Stimulated activated CD8-positive, alpha-beta memory T cell treated with anti-CD3 and anti-CD28 coated beads, Interleukin-15, amount 100 ng/mL, for 48 hours (primary cell): ENCODE data around the gene ANKS1A.

Source experiments
- DNase-seq, 2 donors: peaks; one replicate each; pipeline ENCODE4 v3.0.0-alpha.2; 2020; ENCODE audit warnings: low read depth in 2 of 2

ANKS1A gene

DNA sequence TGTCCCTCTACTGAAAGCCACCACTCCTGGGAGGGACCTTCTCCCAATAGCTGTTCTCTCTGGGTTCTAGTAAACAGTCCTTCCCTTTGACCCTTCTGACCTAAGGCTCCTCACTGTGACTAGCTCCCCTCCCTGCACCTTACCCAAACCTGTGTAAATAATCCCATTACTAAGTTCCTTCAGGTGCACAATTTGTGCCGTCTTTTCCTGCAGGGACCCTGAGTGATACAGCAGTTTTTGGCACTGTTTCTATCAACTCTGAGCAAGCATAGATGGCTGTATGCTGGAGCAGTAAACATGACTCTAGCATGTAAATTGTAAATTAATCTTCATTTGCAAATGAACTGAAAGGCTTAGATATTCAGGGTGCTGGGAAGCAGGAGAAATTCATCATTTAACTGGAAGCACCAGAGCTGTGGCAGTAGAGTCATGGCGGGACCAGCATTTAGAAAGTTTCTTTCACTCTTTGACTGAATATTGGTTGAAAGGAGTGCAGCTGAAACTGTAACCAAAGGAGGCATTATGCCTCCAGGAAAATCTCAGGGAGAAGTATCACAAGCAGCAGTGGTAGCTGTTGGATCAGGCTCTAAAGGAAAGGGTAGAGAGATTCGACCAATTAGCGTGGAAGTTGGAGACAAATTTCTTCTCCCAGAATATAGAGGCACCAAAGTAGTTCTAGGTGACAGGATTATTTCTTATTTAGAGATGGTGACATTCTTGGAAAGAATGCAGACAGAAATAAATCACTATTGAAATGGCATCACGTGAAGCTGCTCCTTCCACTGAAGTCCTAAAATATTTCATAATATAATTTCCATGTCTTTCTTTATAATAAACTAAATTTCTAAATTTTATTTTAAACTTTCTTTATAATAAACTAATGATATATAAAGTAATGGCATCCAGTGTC lies 134.3 kb downstream of the ANKS1A start:
- no peak for DNase-seq

DNA sequence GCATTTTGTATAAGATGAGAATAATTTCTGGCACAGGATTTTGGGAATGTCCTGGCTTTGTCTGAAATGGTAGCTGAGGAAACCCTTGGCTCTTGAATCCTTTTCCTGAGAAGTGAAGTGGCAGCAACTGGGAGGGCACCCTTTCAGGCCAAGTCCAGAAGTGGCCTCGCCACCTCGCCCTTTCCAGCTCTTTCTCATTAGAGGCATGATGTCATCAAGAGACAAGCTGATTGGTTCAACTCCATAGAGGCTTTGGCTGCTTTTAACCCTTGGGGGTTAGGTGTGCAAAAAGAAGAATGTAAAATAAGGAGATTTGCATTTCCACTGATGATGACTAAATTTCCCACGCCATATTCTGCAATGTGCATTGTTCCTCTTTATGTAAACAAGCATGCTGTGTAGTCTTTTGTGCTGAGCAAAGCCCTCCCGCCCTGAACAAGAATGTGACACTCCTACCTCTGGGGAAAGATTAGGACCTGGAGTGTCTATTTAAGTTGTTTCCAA lies 135.5 kb downstream of the ANKS1A start:
- no peak for DNase-seq

DNA sequence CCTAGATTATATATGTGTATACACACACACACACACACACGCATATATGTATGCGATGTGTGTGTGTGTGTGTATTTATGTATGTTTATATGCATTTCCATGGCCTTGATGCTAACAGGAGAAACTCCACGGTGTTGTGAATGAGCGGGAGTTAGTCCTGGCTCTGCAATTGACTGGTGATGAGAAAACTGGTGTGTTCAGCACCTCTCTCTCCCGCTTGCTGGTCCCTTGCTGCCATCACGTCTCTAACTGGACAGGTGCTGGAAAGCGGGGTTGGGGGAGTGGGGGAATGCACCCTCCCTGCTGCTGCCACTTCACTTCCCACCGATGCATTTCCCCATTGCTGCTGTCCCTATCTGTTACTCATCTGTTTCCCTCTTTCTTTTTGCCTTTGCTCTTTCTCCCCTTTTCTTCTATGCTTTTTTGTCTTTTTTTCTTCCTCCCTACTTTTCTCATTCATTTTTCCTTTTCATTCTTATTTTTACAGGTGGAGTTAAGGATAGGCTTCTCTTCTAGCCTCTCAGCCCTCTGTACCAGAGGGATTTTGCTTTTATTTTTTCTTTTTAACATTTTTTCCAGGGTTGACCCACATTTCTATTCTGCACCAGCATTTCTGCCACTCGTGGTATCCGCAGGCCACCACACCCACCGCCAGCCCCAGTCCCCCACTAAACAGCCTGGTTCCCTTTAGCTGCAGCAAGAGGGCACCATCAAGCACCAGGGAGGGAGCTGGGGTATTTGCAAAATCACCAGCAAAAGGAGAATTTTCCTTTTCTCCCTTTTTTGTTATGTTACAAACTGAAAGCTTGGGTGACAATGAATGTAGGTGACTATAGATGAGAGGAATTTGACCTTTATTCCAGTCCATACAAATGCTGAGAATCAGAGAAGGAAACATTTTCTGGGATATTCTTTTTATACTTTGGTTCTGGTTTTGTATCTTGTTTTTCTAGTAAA lies 136.5 kb downstream of the ANKS1A start:
- DNase-seq, result no peak

DNA sequence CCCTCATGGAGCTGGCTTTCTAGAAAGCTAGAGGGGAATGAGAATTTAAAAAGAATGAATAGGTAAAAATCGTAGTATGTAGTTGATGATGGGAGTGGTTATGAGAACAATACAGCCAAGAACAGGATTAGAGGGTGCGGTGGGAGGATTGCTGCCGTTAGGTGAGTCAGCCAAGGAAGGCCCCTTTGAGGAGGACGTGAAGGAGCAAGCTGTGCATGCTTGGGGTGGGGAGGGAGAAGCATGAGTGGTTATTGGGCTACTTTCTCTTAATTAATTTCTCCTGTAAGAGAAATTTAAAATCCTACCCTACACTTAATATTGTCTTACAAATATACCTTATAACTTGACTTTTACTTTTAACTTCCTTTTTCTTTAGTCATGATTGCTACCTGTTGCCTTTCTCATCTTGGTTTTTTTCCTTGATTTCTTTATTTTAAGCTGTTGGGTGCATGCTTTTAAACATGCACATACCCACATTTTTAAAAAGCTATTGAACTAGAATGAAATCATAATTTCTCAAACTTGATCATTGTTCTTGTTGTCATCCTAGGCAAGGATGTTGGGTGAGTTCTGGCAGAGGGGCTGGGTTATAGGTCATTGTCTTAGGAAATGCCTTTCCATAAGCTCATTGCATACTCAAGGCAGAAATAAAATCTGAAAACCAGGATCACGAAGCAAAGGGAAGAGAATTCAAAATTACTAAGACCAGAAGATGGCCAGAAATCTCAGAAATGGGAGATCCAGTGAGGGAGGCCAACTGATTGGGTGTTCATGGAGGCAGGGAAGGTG lies 137.6 kb downstream of the ANKS1A start:
- no peak for DNase-seq

DNA sequence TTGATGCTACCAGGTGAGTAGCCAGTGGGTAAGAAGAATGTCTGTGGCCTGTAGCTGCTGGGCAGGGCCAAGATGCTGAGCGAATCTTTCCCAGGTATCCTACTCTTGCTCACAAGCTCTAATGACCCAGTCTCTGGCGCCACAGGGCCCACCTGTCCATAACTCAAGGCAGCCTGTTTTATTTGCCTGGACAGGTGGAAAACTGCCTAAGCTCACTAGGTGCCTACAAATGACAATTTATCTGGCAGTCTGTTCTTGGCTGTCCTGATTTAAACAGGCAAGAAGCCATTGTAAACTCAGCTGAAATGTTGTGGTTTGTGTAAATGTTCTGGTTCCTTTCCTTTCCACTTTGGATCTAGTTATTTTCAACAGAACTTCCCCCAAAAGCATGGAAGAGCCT lies 138.8 kb downstream of the ANKS1A start:
- no peak for DNase-seq

DNA sequence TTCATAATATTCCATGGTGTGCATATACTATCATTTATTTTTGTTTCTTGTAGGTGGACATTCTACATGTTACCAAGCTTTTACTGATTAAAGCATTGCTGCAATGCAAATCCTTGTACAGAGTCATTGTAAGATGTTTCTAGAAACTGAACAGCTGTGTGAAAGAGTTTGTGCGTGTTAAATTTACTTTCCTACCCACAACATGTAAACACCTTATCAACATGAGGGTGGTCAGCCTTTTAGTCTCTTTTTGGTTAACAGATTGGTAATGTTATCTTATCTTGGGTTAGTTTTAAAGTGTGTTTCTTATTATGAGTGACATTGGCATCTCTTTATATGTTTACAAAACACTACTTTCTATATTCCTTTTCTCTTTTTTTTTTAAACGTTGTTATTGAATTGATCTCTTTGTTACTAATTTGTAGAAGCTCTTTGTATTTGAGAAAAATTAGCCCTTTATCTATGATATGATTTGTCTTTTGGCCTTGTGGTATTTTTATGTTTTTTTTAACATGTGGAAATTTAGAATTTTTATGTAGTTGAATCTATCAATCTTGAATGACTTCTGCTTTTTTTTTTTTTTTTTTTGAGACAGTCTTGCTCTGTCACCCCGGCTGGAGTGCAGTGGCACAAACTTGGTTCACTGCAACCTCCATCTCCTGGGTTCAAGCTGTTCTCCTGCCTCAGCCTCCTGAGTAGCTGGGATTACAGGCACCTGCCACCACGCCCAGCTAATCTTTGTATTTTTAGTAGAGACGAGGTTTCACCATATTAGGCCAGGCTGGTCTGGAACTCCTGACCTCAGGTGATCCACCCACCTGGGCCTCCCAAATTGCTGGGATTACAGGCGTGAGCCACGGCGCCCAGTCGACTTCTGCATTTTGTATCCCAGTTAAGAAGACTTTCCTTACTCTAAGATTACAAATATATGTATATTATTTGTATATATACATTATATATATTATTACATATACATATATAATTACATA lies 140.0 kb downstream of the ANKS1A start:
- no peak for DNase-seq

DNA sequence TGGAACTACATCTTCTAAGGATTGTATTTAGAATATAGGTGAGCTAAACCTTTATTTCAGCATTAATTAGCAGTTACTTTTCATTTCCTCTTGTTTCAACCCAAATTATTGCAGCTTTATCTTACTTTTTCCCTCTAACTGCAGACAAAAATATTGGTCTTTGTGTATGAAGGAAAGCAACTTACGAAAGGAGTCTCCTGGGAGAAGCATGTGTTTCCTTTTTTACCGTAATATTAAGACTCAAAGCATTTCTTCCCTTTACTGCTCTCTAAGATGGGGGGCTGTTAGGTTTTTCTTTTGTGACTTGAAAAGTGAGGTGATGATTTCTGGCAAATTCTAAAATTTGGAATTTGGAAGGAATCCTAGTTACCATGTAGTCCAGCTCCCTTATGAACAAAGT lies 141.0 kb downstream of the ANKS1A start:
- no peak for DNase-seq

DNA sequence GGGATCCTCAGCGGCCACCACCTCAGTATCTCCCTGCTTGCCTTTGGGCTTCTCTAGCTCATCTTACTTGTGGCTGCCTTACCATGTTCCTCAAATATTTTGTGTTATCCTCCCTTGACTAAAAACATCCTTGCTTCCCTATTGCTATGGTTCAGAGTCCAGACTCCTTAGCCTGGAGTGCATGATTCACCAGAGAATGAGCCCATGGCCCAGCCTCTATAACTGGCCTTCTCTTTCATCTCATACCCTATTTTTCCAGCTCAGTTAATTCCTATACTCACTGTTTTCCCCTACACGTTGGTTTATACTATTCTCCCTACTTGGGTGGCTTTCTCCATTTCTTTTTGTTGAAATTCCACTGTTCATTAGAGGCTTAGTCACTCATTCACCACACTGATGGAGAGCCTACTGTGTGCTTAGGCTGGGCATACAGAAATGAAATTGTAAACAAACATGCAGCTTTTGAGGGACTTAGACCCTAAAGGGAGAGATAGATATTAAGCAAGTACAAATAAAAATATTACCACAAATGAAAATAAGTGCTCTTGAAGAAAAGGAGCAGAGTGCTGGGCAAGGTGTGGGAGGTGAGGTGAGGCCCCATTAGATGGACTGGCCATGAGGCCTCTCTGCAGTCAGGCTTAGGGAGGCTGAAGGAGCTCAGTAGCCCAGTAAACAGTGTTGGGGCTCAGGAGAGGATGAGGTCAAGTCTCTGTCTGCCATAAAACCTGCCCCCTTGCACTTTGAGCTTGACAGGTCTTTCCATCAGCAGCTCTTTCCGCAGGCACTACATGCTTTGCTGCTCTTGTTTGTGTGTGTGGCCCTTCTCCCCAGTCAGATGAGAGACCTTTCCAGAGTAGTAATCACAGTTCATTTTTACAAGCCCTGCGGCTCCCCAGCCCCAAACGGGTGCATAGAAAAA lies 142.8 kb downstream of the ANKS1A start:
- DNase-seq, result no peak

DNA sequence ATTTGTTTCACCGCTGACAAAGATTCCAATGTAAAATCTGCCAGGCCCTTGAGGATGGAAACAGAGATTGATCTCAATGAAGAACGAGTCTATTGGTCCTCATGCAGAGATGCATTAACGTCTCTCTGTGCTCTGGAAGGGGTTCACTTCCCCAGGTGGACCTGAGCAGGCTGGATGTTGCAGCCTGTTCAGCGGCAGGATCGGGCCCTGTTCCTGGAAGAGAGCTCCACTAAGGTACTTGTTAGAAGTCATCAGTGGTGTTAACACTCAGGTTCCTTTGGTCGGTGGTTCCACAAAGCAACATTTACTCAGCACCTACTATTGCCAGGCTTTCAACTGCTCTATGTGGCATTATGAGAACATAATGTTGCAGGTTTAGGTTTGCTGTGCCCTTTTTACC lies 144.6 kb downstream of the ANKS1A start:
- DNase-seq, result no peak

DNA sequence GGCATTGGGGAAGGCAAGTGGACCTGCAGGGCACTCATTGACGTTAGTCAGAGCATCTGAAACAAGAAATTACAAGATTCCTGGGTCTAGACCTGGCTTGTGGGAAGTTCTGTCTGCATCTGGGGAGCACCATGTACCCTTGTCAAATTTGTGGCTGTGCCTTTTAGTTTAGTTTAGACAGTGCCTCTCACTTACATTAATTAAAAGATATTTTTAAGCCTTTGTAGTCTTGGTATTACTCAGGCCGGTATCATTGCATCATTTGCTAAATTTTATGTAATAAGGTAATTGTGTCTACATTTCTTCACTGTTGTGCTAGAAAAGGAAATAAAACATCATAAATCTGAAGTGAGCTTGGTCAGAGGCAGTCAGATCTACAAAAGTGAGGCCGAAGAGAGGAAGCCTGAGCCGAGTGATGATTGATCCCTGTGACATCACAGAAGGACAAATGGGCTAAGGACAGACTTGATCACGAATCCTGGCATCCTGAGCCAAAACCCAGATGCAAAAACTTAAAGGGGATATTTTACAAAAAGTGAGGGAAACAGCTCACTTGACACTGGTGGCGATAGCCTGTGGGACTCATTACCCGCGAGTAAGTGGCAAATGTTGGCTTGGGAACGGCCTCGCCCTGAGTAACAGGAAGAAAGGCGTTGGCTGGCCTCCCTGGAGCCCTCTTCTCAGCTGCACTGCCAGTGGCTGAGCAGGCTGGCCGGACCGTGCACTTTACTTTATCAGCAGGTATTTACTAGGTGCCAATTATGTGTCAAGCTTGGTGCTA lies 145.5 kb downstream of the ANKS1A start:
- no peak for DNase-seq

DNA sequence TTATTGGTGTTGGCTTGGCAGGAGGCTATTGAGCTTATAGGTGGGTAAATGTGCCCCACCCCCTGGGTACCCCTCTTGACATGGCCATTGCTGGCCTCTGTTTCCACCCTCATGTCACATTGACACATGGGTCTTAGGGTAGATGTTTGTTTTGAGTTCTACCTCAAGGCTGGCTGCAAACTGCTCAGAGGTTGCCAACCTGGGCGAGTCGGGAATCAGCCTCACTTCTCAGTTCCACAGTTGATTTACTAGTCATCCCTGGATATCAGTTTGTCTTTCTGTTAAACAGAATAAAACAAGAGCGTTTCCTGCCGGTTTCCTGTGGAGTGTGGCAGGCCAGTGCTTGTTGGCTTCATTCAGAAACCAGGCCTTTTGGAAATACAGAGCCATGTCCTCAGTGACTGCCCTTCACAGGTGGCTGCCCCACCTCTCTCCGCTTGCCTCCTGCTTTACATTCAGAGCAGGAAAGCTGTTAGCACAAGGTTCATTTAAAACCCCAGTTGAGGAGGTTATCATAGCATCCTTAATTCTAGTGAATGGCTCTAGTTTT lies 146.5 kb downstream of the ANKS1A start:
- no peak for DNase-seq

DNA sequence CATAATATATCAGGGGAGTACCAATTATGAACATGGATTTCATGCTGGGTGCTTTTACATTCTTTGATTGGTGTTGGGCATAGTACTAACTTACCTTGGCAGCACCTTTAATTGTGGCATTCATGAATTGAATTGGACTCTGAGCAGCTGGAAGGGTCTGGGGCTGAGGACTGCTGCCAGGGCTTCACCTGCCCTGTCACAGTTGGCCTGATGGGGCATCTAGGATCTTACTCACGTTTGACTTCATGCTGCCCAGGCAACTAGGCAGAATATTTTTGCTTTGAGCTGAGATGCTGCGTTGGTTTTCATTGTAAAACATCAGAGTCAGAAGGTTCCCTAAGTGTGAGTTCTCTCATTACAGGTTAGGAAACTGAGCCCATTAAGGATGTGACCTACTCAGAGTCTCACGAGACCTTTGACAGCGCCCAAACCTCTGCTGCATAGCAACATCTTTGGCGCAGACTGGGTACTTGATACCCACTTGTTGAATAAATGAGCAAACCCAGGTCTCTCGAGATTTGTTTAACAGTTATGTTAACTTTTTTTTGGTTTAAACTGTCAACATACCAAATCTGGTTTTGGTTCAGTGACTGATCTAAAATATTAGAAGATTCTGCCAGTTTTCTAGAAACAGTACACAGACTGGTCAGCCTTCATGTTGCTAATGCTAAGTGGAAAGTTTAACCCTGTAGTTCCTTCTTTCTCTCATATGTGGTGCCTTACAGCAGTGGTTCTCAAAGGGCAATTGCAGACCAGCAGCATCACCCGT lies 147.2 kb downstream of the ANKS1A start:
- DNase-seq, result no peak

DNA sequence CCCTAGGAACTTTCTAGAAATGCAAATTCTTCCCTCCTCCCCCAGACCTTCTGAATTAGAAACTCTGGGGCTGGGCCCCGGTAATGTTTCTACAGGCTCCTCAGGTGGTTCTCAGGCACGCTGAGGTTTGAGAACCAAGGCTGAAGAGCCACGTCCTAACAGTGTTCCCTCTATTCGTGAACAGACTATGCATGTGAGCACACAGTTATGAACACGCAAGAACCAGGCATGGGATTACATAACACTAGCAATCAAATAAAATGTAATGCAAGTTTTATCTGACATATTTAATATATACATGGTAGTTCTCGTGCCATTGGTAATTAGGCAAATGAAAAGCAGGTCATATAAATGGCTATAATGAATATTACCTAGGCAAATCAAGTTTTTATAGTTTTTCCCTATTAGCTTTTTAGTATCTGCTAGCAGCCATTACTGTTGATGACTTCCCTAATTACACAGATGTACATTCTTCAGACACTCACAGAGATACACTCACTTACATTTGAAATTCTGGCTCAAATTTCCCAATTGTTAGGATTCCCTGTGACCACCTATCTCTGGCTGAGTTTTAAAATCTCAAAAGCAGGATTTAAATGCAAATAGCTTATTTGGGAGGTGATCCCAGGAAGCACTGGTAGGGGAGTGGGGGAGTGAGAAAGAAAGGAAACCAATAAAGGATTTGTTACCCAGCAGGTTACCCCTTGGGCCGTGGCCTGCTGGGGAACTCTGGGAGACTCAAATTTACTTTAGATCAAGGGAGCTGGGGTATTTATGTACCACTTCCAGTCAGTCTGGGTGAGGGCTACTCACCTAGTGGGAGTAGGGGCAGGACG lies 148.0 kb downstream of the ANKS1A start:
- no peak for DNase-seq

DNA sequence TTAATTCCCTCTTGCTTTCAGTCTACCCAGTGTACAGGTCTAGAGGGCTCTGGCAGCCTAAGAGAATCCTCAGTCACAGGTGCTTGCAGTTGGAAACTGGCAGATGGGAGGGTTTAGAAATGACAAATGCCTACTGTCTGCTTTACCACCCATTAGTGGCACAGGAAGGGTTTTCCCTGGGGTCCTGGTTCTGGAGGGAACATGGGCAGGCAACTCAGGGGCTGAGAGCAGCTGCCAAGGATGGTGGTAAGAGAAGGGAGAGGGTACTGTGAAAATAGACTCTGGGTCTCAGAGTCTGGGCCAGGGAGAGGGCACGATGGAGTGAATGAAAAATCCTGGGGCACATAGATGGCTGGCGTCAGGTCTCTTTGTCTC lies 148.6 kb downstream of the ANKS1A start:
- DNase-seq, result no peak

DNA sequence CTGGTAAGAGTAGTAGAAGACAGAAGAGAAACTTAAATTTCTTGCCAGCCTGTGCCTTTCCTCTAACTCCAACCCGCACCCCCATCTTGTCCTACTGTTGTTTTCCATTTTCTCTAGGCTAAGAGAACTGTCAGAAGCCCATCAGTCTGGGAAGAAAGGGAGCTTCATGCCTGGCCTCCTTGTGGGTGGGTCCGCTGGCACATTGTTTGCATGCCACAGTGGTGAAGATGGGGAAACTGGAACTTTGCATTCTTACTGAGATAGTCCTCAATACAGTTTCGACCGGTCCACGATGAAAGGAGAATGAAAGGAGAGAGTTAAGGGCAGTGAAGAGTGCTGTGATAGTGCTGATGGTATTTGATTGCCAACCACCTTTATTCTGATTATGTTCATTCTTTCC lies 149.0 kb downstream of the ANKS1A start:
- DNase-seq, result no peak

DNA sequence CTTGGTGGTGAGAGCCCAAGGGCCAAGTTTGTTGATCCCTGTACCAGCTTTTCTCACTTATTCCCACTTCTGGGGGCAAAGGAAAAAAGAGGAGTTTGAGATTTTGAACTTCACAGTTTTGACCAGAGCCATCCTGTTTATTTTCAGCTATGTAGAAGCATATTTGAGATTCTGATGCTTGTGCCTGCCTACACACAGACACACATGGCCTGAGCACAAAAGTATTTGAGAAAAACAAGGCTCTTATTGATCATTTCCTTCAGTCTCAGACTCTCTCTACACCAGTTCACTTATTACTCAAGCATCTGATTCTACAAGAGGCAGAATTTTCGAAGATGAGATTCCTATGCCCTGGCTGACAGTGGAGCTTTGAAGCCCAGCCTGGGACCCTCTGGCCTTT lies 151.3 kb downstream of the ANKS1A start:
- no peak for DNase-seq
